ENCODE results near the gene PPP1R15B. TPM values are rescaled to one million over a fixed set of nuclear protein-coding genes. Genes with fewer than 3 reads are reported as not detected.

PPP1R15B gene
- polyA plus RNA-seq, 1 experiment = 24.6 TPM

DNA sequence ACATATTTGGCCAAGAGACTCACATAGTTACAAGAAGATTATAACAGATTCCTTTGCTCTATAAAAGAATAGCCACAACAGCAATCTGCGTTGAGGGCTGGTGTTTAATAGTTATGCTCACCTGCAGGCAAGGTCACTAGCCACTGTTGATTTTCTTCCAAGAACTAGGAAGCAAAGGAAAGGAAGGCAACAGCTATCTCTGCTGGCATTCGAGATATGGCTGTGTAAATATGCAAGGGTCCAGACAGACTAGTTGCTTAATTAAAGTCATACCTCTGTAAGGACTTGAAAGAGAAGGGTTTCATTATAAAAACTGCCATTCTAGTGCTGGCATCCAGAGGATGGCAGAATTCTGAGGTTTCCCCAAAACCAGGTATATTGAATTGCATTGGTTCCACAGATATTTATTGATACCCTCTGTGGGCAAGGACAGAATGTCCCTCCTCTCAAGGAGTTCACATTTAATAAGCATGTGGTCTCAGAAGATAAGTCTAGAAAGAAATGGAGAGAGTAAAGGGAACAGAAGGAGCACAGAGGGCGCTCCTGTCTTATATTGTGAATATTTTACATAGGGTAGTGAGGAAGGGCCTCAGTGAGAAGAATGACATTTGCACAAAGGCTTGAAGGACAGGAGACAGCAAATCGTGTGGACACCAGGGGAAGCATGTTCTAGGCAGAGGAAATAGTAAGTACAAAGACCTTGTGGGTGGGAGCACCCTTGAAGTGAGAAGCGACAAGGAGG, 28.3 kb downstream of the PPP1R15B start:
- no peak overlapping the region for H3K4me3 ChIP-seq (ENCODE audit: low read depth, low read length)
- DNase-seq (ENCODE audit: low read depth) = no peak
- CTCF ChIA-PET = interaction anchor here (1.7 to 3.6 kb wide), 2 partner anchors 15 to 20 kb away, joined by 6 to 21 read pairs; no protein-coding TSS in a partner anchor
- H3K27me3 ChIP-seq (ENCODE audit: control insufficient read depth, insufficient read depth, low read length) = peaks cover 5% of the 10 kb centered on the region
- no peaks in the 10 kb centered on the region for H3K36me3 ChIP-seq (ENCODE audit: control insufficient read depth, insufficient read depth, low read length)
- TF ChIP-seq, protein P1, sequence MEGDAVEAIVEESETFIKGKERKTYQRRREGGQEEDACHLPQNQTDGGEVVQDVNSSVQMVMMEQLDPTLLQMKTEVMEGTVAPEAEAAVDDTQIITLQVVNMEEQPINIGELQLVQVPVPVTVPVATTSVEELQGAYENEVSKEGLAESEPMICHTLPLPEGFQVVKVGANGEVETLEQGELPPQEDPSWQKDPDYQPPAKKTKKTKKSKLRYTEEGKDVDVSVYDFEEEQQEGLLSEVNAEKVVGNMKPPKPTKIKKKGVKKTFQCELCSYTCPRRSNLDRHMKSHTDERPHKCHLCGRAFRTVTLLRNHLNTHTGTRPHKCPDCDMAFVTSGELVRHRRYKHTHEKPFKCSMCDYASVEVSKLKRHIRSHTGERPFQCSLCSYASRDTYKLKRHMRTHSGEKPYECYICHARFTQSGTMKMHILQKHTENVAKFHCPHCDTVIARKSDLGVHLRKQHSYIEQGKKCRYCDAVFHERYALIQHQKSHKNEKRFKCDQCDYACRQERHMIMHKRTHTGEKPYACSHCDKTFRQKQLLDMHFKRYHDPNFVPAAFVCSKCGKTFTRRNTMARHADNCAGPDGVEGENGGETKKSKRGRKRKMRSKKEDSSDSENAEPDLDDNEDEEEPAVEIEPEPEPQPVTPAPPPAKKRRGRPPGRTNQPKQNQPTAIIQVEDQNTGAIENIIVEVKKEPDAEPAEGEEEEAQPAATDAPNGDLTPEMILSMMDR (IDR thresholded peaks at IDR 0.05; ENCODE audit: insufficient read depth, low read depth, low read length) = no peak
- POLR2A ChIA-PET = no interaction called here

DNA sequence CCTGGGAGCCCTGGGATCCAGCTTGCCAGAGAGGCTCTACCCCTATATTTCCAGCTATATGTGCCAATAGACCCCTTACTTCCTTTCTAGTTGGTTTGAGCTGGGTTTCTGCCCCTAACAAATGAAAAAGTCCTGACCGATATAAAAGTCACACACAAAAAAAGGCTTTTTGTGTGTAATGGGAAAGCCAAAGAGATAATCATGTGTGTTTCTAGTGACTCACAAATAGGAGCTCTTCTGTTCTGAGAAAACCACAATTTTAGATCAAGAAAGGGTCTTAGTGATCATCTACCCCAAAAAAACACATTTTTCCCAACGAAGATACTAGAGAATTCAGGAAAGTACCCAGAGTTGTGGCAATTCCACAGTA, 28.9 kb downstream of the PPP1R15B start:
- Histone ChIP-seq H3K36me3 (ENCODE audit: control insufficient read depth, insufficient read depth, low read length) (no peaks in the 10 kb centered on the region), H3K27me3 (ENCODE audit: control insufficient read depth, insufficient read depth, low read length) (peaks cover 9% of the 10 kb centered on the region), H3K4me3 (ENCODE audit: low read depth, low read length) (no peak overlapping the region)
- ChIA-PET CTCF (interaction anchor here (1.7 to 3.6 kb wide), 2 partner anchors 15 to 20 kb away, joined by 6 to 21 read pairs; no protein-coding TSS in a partner anchor), POLR2A (no interaction called here)
- no peak for DNase-seq (ENCODE audit: low read depth)
- TF ChIP-seq, protein P1 (IDR thresholded peaks at IDR 0.05; ENCODE audit: insufficient read depth, low read depth, low read length) = no peak

DNA sequence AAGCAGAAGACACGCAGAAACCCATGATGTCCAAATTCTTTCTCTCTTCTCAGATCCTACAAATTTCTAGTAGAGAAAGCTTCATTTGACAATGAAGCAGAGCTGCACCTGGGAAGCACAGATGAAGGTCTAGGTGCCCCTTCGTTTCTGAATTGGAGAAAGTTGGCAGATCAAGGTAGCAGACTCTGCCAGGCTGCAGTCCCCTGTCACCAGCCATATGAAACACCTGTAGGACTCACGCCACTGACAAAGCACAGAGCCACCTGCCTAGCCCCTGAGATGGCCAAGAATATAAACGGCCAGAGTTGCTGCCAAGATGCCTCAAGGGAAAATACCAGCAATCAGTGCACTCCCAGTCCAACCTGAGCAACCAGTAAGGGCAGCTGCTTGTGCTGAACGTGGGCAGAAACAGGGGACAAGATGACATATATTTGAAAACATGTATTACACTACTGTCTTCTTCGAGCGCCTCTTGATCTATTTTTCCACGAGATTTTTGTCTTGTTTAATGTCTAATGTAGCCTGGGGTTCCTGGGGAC, 31.3 kb downstream of the PPP1R15B start:
- Histone ChIP-seq H3K27me3 (ENCODE audit: control insufficient read depth, insufficient read depth, low read length) (peaks cover 21% of the 10 kb centered on the region), H3K36me3 (ENCODE audit: control insufficient read depth, insufficient read depth, low read length) (no peaks in the 10 kb centered on the region), H3K4me3 (ENCODE audit: low read depth, low read length) (no peak overlapping the region)
- ChIA-PET POLR2A (no interaction called here), CTCF (interaction anchor here (0.7 to 3.6 kb wide), 7 partner anchors 8 to 218 kb away, joined by 3 to 21 read pairs (median 3); partner anchors contain the start of gene GOLT1A)
- TF ChIP-seq, protein P1 (IDR thresholded peaks at IDR 0.05; ENCODE audit: insufficient read depth, low read depth, low read length) = no peak
- no peak for DNase-seq (ENCODE audit: low read depth)

DNA sequence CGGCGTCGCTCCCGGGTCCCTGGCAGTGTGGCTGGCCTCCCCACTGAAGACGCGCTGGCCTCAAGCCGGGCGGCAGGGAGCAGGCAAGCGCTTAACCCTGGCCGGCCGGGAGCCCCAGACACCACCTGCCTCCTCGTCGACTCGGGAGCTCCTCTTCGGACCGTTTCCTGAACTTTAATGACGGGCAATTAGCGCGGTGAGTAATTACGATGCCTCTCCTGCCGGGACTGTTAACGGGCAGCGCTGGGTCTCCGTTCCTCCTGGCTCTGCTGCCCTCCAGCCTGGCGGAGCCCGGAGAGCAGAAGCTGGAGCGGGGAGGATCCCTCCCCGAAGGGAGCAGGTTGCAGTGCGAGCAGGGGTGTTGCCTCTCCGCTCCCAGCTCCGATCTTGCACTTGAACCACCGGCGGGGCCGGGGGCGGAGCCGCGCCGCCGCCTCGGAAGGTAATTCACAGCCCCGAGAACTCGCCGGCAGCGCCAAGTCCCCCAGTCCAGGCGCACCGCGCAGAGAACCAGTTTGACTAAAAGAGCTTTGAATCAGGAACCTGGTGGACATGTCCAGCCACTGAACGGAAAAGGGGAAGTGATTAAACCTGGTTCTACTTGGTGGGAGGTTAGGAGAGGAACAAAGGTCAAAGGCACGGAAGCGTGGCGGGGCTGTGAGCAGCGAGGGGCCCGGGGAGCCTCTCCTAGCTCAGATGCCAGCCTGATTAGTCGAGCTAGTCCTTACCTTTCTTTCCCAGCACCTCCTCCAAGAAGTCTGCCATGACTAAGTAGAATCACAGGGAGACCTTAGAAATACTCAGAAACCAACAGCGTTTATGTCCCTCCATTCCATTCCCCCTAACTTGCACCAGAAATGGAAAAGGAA, 33.6 kb downstream of the PPP1R15B start:
- Histone ChIP-seq H3K36me3 (ENCODE audit: control insufficient read depth, insufficient read depth, low read length) (no peaks in the 10 kb centered on the region), H3K27me3 (ENCODE audit: control insufficient read depth, insufficient read depth, low read length) (peaks cover 31% of the 10 kb centered on the region), H3K4me3 (ENCODE audit: low read depth, low read length) (peak overlapping the region; percentile 46)
- POLR2A ChIA-PET = interaction anchor here (0.6 kb wide), 1 partner anchor 54 kb away, joined by 4 read pairs; no protein-coding TSS in a partner anchor
- TF ChIP-seq, protein P1 (IDR thresholded peaks at IDR 0.05; ENCODE audit: insufficient read depth, low read depth, low read length) = no peak
- CTCF ChIA-PET = interaction anchor here (0.7 to 2.0 kb wide), 10 partner anchors 12 to 301 kb away, joined by 3 to 11 read pairs (median 4); no protein-coding TSS in a partner anchor
- no peak for DNase-seq (ENCODE audit: low read depth)
